Renal pelvis (tissue), 4 donors: ENCODE results near the gene PCGF5. TPM values are rescaled to one million over a fixed set of nuclear protein-coding genes. Genes with fewer than 3 reads are reported as not detected.

Experiments
- DNase-seq: peaks from one replicate; pipeline ENCODE4 v3.0.0-alpha.2; 2013
- polyA plus RNA-seq, 3 donors: library from polyadenylated mRNA; unstranded; fragments of 120-200 nt; gene quantifications; one replicate each; pipeline ENCODE4 v1.2.1, GENCODE V29; 2013; ENCODE audit not compliant: insufficient read length in 3 of 3

The PCGF5 gene
- polyA plus RNA-seq, 3 donors, result 18.9 to 23.4 (median 23.3) TPM

DNA sequence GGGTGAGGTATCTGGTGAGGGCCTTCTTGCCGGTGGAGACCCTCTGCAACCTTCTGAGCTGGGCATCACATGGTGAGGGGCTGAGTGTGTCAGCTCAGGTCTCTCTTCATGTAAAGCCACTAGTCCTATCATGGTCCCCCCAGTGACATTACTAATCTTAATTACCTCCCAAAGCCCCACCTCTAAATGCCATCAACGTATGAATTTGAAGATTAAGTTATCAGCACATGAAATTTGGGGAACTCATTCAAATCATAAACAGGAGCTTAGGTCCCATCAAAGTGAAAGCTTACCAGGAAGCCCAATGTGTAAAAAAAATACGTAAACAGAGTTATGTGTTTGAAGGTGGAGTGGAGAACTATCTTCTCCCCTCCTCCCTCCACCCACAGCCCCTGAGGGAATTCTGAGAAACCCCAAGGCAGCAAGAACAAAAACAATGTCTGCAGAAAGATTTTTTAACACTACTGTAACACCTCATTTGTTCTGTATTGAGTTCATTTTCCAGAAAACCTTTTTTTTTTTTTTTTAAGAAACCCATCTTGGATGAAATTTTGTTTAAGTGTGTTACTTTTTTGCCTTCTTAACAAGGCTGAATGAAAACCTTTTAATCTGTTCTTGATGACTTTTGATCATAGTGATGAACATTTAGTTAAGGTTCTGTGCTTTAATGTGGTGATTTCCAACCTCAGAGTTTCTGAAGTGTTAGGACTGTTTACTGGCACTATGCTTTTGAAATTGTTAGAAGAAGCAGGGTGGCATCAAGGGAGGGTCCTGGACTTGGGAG is 19.1 kb upstream of the PCGF5 start:
- DNase-seq, result no peak

GRCh38 chr10:91206427-91206826 is 14.0 kb upstream of the PCGF5 start:
- DNase-seq, result no peak

DNA sequence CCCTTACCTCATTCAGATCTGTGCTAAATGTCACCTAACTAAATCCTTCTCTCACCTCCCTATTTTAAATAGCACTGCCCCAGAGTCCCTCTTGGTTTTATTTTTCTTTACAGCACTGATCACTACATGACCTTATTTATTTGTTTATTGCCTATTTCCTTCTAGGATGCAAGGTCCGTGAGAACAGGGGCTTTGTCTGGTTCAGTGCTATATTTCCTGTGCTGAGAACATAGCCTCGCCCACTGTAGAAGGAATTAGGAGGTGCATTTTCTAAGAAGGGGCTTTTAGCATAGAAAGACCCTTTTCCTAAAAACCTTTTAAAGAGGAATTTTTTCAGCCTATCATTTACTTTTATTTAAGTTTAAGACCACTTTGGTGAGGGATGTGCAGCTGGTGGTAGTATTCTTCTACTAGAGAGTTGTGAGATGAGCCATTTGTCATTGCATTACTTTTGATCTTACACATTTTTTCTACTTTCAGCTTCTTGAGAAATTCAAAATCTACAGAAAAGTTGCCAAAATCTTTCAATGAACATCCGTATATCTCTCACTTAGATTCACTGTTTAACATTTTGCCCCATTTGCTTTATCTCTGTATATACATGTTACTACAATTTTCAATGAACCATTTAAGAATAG is 13.5 kb upstream of the PCGF5 start:
- DNase-seq, result no peak

- no peak for DNase-seq
Observed at GRCh38 chr10:91208642-91209041, 11.8 kb upstream of the PCGF5 start.

DNA sequence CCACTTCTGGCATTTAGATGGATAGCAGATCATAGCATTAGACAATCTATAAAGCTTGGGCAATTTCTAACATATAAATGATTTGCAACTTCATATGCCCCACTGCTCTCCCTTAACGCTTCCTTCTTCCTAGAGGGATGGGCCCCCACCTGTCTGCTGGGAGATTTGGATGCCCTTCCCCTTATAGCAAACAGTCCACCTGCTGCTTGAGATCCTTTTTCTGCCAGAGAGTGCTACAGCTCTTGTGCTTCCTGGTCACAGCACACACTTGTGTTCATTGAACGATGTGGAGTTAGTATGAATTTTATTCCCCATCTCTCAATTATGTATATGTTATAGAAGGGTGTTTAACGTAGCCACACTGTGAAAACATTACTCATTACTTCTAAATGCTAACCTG is 10.4 kb upstream of the PCGF5 start:
- no peak for DNase-seq

DNA sequence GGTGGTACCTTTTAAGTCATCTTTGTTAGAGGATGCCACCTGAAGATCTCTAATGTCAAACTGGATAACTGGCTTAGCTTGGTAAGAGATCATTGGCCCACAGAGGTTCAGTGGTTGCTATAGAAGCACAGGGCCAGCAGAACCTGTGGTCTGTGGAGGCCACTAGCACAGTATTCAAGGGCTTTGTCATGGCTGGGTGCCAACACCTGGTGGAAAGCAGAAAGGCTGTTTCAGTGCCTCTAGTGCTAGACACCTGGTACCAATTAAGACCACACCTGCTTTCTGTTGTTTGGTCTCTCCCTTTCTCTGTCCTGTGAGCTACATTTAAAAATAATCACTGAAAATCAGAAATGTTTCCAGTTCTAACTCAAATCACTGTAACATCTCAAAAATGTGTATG is 10.0 kb upstream of the PCGF5 start:
- no peak for DNase-seq

- no peak for DNase-seq
Observed at GRCh38 chr10:91211675-91212074, 8.8 kb upstream of the PCGF5 start.

DNA sequence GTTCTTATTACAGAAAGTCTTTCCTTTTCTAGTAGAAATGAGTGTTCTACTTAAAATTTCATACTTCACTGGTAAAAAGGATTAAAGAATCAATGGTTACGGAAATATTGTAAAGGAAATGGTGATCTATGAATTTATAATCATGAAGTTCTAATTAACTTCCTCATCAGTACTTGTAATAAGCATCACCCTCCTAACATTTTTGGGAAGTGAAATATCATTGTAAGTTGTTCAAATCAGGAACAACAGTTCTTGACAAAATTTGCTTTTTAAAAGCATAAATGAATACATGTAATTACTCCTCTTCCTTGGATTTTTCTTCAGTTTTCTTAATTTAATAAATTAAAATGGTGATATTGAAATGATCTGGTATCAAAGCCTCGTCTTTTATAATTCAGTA is 5.6 kb upstream of the PCGF5 start:
- no peak for DNase-seq

- DNase-seq, result no peak
Observed at GRCh38 chr10:91215384-91215783, 5.1 kb upstream of the PCGF5 start.

- no peak for DNase-seq
Observed at GRCh38 chr10:91219371-91220193, 881 bp upstream of the PCGF5 start.

- DNase-seq, result no peak
Observed at GRCh38 chr10:91220954-91221675, 652 bp downstream of the PCGF5 start.

GRCh38 chr10:91226093-91226492 is 5.6 kb downstream of the PCGF5 start:
- DNase-seq, result no peak

DNA sequence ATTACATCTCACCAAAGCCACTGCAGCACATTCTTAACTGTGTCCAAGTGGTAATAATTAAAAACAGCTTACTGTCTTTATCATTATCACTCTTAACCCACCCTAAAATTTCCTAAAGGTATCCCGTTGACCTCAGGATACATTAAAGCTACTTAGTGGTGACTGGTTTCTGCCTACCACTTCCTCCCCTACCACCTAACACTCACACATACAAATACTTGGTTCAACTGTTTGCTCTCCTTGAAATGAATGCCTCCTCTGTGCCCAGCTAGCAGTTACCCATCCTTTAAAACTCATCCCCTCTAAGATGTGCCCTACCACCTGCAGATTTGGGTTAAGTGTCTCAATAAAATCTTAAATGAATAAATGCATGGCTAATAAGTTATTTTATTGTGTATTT is 7.1 kb downstream of the PCGF5 start:
- no peak for DNase-seq

- no peak for DNase-seq
Observed at GRCh38 chr10:91229683-91230082, 9.2 kb downstream of the PCGF5 start.

GRCh38 chr10:91238191-91238590 is 17.7 kb downstream of the PCGF5 start:
- no peak for DNase-seq

DNA sequence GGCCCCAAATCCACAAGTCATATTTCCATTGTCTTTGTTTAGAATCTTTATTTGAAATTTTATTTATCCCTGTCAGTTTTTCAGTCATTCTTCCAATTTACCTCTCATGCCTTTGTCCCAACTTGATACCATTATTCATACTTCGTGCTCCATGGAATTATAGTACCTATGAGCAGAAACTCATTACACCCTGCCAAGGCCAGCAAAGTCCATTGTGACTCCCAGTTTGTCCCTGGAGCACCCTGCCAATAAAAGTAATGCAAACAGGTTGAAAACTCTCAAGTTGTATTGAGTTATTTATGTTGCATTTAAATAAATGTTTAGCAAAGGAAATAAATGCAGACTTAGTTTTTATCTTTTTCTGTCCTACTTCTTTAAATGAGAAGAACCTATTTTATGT is 19.3 kb downstream of the PCGF5 start:
- DNase-seq, result no peak

- DNase-seq, result no peak
Observed at GRCh38 chr10:91242940-91243339, 22.5 kb downstream of the PCGF5 start.

DNA sequence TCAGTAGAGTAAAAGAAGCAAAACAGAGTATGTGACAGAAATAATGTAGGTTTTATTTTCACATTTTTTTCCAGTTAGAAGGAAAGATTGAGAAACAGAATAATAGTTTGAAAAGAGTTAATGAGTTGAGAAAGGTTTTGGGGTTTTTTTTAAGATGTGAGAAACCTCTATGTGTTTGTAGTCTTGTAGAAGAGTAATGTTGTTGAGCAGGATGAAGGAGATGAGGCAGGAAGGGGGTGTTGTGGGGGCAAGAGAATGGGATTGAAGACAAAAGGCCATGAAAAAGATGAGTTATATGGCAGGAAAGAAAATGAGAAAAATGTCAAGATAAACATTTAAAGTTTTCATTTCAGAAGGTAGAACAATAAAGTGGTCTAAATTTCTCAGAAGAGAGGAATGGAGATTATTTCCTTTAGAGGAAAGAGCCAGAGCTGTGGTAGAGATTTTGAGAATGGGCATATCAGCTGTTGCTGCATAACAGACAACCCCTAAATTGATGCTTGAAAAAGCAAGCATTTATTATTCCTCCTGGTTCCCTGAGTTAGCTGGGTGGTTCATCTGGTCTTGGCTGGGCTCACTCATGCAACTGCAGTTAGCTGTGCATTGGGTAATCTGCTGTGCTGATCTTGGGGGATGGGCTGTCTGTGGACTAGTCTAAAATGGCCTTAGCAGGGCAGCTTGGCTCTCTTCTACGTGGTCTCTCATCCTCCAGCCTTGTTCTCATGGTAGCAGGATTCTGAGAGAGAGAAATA is 27.1 kb downstream of the PCGF5 start:
- DNase-seq, result no peak

GRCh38 chr10:91249700-91250099 is 29.2 kb downstream of the PCGF5 start:
- DNase-seq, result no peak

DNA sequence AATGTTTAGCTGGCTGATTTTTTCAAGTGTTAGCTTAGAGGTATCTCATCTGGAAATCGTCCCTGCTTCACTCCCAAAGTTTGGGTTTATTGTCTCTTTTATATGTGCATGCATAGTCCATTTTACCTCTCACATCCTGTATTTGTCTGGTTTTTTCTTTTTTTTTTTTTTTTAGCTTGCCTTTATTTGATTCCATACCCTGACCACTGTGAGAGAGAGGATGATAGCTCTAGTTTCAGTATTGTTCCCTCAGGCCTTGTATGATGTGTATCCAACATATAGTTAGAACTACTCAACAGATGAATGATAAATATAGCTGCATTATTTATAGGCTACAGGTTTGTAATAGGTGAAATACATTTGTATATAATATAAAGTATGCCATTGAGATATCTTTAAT is 29.9 kb downstream of the PCGF5 start:
- no peak for DNase-seq

DNA sequence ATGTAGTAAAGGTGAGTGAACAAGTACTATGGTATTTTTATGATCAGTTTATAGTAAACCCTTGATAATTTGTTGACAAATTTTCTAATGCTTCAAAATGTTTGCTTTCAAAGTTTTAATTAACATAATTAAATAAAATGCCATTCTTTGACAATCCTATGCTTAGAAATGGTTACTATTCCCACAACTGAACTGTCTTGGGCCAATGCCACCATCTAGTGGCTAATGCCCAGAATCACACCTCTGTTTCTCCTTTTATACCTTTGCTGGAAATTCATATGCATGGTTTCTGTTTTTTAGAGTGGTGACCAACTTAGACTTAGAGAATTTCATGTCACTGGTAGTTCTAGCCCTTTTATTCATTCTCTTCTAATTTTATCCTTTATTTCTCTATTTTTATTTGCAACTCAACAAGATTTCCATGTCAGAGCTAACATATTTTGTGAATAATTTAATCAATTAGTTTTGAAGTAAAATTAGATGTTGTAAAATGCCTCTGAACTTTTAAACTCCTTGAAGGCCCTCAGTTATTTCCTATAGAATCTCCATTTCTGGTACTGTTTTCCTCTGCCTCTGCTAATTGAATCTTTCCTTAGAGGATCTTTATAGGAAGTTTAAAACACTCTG is 31.1 kb downstream of the PCGF5 start:
- DNase-seq, result peak; percentile 49
